Prostate gland (tissue), 2 donors: ENCODE data around the gene ST6GALNAC5.

Experiments used
- POLR2A ChIP-seq: fragments of 450-650 bp; IDR thresholded peaks from one replicate; pipeline ENCODE4 v1.6.1; 2016; ENCODE audit warnings: antibody characterized with exemption, mild to moderate bottlenecking
- POLR2AphosphoS5 ChIP-seq: sonication (generic); formaldehyde crosslinking; IDR thresholded peaks from one replicate; pipeline ENCODE4 v1.6.1; 2017; ENCODE audit warnings: antibody characterized with exemption
- TF ChIP-seq, protein P1 (sequence below), 4 experiments: fragments of 200-600 bp in 2 of 4; fragments of 450-650 bp in 2 of 4; sonication (generic) in 2 of 4; IDR thresholded peaks; 1 replicate in 3 of 4; 2 replicates in 1 of 4; pipeline ENCODE4 v1.5.1; 2016 to 2019; ENCODE audit warnings: antibody characterized with exemption in 4 of 4, mild to moderate bottlenecking in 2 of 4, moderate library complexity in 2 of 4

DNA sequence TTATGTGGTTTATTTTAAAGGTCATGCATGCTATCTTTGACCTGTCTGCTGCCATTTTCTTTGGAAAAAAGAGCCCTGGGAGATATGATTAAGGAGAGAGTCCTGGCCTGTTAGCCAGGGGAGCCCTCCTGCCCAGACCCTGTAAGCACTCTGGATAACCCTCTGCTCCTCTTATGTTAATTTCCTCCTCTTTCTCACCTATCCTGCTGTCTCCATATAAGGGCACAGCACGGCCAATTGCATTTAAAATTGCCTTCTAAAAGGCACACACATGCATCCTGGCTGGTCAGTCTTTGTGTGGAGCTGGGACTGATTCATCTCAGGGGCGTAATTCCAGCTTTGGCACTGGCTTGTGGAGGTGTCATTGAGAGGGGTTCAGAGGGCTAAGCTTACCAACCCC is 158.9 kb downstream of the ST6GALNAC5 start:
- TF ChIP-seq, protein P1, sequence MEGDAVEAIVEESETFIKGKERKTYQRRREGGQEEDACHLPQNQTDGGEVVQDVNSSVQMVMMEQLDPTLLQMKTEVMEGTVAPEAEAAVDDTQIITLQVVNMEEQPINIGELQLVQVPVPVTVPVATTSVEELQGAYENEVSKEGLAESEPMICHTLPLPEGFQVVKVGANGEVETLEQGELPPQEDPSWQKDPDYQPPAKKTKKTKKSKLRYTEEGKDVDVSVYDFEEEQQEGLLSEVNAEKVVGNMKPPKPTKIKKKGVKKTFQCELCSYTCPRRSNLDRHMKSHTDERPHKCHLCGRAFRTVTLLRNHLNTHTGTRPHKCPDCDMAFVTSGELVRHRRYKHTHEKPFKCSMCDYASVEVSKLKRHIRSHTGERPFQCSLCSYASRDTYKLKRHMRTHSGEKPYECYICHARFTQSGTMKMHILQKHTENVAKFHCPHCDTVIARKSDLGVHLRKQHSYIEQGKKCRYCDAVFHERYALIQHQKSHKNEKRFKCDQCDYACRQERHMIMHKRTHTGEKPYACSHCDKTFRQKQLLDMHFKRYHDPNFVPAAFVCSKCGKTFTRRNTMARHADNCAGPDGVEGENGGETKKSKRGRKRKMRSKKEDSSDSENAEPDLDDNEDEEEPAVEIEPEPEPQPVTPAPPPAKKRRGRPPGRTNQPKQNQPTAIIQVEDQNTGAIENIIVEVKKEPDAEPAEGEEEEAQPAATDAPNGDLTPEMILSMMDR (IDR thresholded peaks at IDR 0.05), result no peak
- TF ChIP-seq POLR2AphosphoS5, result no peak
- no peak for TF ChIP-seq POLR2A
